ENCODE results near the gene RAP1GAP2.

DNA sequence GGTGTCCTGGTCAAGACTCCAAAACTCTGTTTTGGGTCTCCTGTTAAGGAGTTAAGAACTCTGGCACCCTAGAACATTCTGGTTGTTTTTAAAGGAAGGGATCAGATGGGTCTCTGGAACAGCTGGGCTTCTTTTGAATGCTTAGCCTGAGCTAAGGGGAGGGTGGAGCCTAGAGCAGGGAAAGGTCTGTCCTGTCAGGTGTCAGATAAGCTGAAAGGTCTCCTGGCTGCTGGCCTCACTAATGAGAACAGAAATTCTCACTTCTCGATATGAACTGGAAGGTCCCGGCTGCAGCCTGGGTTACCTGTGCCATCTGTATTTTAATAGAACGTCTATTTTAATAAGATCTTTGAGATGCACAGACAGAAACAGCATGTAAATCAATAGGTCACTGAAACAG, 69.0 kb downstream of the RAP1GAP2 start:
- TF ChIP-seq, protein P1, sequence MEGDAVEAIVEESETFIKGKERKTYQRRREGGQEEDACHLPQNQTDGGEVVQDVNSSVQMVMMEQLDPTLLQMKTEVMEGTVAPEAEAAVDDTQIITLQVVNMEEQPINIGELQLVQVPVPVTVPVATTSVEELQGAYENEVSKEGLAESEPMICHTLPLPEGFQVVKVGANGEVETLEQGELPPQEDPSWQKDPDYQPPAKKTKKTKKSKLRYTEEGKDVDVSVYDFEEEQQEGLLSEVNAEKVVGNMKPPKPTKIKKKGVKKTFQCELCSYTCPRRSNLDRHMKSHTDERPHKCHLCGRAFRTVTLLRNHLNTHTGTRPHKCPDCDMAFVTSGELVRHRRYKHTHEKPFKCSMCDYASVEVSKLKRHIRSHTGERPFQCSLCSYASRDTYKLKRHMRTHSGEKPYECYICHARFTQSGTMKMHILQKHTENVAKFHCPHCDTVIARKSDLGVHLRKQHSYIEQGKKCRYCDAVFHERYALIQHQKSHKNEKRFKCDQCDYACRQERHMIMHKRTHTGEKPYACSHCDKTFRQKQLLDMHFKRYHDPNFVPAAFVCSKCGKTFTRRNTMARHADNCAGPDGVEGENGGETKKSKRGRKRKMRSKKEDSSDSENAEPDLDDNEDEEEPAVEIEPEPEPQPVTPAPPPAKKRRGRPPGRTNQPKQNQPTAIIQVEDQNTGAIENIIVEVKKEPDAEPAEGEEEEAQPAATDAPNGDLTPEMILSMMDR (conservative IDR thresholded peaks at IDR 0.05; ENCODE audit: low read length), result no peak
- TF ChIP-seq EZH2phosphoT487 (IDR thresholded peaks at IDR 0.05; ENCODE audit: borderline replicate concordance, low read depth, low read length), result no peak
